ENCODE measurements around the gene SFXN5.

The SFXN5 gene

DNA sequence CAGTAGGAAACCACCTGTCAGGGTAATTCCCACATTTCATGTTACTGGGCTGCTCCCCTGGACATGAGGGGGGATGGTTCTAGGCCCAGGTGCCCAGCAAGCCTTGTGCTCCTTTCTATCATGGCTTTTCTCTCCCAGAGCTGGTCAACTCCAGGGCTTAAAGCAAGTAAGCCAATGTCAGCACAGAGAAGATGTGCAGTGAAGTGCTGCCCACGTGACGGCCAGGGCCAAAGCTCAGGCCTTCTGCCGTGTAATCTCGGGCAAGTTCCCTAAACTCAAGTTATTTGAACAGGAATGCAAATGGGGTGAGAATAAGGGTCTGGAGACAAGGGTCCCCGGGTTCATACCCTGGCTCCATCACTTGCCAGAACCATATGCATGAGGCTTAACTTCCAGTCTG lies 16.5 kb downstream of the SFXN5 start:
- Histone ChIP-seq H3K36me3 (ENCODE audit: insufficient read depth, low read length) (peaks cover 8% of the 10 kb centered on the region; the same call in 1 of the 2 replicates), H3K9me3 (ENCODE audit: low read length) (peaks cover 2% of the 10 kb centered on the region; the same call in 1 of the 2 replicates), H3K4me2 (ENCODE audit: low read length) (no peak overlapping the region), H2AFZ (ENCODE audit: low read length) (no peak overlapping the region), H3K27ac (ENCODE audit: low read depth, low read length, poor library complexity, severe bottlenecking) (no peak overlapping the region), H3K4me3 (ENCODE audit: low read depth, low read length, poor library complexity, severe bottlenecking) (no peak overlapping the region), H3K79me2 (ENCODE audit: insufficient read depth, low read length) (no peaks in the 10 kb centered on the region), H3K9me2 (ENCODE audit: low read depth, low read length) (no peaks in the 10 kb centered on the region), H4K20me1 (ENCODE audit: insufficient read depth, low read length) (no peaks in the 10 kb centered on the region), H3K9ac (ENCODE audit: low read length) (no peak overlapping the region), H3K27me3 (ENCODE audit: insufficient read depth, low read length) (no peaks in the 10 kb centered on the region), H3F3A (ENCODE audit: insufficient read depth, low read length) (no peaks in the 10 kb centered on the region), H3K4me1 (ENCODE audit: insufficient read depth, low read length, severe bottlenecking) (no peaks in the 10 kb centered on the region)
- no peak for TF ChIP-seq EZH2 (IDR thresholded peaks at IDR 0.05; ENCODE audit: borderline replicate concordance, low read length)
- TF ChIP-seq, protein P1, sequence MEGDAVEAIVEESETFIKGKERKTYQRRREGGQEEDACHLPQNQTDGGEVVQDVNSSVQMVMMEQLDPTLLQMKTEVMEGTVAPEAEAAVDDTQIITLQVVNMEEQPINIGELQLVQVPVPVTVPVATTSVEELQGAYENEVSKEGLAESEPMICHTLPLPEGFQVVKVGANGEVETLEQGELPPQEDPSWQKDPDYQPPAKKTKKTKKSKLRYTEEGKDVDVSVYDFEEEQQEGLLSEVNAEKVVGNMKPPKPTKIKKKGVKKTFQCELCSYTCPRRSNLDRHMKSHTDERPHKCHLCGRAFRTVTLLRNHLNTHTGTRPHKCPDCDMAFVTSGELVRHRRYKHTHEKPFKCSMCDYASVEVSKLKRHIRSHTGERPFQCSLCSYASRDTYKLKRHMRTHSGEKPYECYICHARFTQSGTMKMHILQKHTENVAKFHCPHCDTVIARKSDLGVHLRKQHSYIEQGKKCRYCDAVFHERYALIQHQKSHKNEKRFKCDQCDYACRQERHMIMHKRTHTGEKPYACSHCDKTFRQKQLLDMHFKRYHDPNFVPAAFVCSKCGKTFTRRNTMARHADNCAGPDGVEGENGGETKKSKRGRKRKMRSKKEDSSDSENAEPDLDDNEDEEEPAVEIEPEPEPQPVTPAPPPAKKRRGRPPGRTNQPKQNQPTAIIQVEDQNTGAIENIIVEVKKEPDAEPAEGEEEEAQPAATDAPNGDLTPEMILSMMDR (IDR thresholded peaks at IDR 0.05; ENCODE audit: low read length): no peak

DNA sequence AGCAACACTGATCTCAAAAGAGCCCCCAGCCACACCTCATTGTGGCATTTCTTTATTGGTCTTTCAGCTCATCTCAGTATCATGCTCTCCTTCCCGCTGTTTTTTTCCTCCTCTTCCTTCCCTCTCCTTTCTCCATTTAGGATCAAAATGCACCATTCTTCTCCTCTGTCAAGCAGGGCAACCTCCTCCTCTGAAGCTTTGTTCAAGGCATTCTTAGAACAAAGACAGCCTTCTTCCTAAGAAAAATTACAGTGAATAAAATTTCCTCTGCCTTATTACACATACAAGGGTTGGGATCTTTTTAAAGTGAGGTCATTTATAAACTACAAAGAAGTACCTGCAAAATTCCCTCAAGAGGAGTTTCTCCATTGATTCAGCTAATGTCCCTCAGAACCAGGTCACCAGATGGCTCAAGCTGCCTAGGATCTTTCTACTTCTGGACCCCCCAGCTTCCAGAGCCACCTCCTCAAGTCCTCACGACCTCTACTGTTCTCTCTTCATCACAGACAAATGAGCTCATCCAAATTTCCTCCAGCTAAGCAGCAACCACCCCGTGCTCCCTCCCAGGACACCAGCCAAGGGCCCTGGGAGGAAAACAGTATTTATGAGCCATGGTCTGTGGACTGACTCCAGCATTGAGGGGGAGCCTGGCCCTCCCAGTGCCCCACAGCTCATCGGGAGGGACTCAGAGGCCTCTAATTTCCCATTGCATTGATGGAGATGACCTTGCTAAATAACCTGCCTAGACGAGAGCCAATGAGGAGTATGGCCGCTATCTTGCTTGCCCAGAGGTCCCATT lies 18.0 kb downstream of the SFXN5 start:
- Histone ChIP-seq H3F3A (ENCODE audit: insufficient read depth, low read length) (no peaks in the 10 kb centered on the region), H3K9ac (ENCODE audit: low read length) (no peak overlapping the region), H3K9me3 (ENCODE audit: low read length) (peaks cover 2% of the 10 kb centered on the region; the same call in 1 of the 2 replicates), H3K27me3 (ENCODE audit: insufficient read depth, low read length) (no peaks in the 10 kb centered on the region), H2AFZ (ENCODE audit: low read length) (no peak overlapping the region), H3K36me3 (ENCODE audit: insufficient read depth, low read length) (peaks cover 8% of the 10 kb centered on the region; the same call in 1 of the 2 replicates), H3K4me1 (ENCODE audit: insufficient read depth, low read length, severe bottlenecking) (no peaks in the 10 kb centered on the region), H3K27ac (ENCODE audit: low read depth, low read length, poor library complexity, severe bottlenecking) (no peak overlapping the region), H3K79me2 (ENCODE audit: insufficient read depth, low read length) (no peaks in the 10 kb centered on the region), H3K9me2 (ENCODE audit: low read depth, low read length) (no peaks in the 10 kb centered on the region), H3K4me2 (ENCODE audit: low read length) (no peak overlapping the region), H4K20me1 (ENCODE audit: insufficient read depth, low read length) (no peaks in the 10 kb centered on the region), H3K4me3 (ENCODE audit: low read depth, low read length, poor library complexity, severe bottlenecking) (no peak overlapping the region)
- TF ChIP-seq, protein P1 (IDR thresholded peaks at IDR 0.05; ENCODE audit: low read length): no peak
- TF ChIP-seq EZH2 (IDR thresholded peaks at IDR 0.05; ENCODE audit: borderline replicate concordance, low read length): no peak

DNA sequence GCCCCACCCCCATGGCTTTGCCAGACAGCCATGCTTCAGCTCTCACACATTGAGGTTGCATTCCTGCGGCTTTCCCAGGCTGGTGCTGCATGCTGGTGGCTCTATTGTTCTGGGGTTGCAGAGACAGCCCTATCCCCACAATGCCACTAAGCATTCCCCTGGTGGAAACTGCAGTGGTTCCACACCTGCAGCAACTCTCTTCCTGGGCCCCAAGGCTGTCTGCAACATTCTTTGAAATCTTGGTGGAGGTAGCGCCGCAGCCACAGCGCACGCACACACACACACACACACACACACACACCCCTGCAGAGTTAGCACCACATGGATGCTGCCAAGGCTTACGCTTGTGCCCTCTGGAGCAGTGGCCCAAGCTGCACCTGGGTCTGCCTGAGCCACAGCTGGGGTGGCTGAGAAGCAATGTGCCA lies 21.4 kb downstream of the SFXN5 start:
- H3K36me3 ChIP-seq (ENCODE audit: insufficient read depth, low read length): no peaks in the 10 kb centered on the region
- H2AFZ ChIP-seq (ENCODE audit: low read length): no peak overlapping the region
- no peak overlapping the region for H3K4me3 ChIP-seq (ENCODE audit: low read depth, low read length, poor library complexity, severe bottlenecking)
- no peaks in the 10 kb centered on the region for H3K9me2 ChIP-seq (ENCODE audit: low read depth, low read length)
- H3K4me1 ChIP-seq (ENCODE audit: insufficient read depth, low read length, severe bottlenecking): peaks cover 4% of the 10 kb centered on the region
- no peaks in the 10 kb centered on the region for H3K79me2 ChIP-seq (ENCODE audit: insufficient read depth, low read length)
- H3K9me3 ChIP-seq (ENCODE audit: low read length): no peaks in the 10 kb centered on the region
- TF ChIP-seq EZH2 (IDR thresholded peaks at IDR 0.05; ENCODE audit: borderline replicate concordance, low read length): no peak
- TF ChIP-seq, protein P1 (IDR thresholded peaks at IDR 0.05; ENCODE audit: low read length): no peak
- H3K4me2 ChIP-seq (ENCODE audit: low read length): no peak overlapping the region
- H3K27me3 ChIP-seq (ENCODE audit: insufficient read depth, low read length): no peaks in the 10 kb centered on the region
- H3F3A ChIP-seq (ENCODE audit: insufficient read depth, low read length): no peaks in the 10 kb centered on the region
- no peak overlapping the region for H3K9ac ChIP-seq (ENCODE audit: low read length)
- H4K20me1 ChIP-seq (ENCODE audit: insufficient read depth, low read length): no peaks in the 10 kb centered on the region
- H3K27ac ChIP-seq (ENCODE audit: low read depth, low read length, poor library complexity, severe bottlenecking): no peak overlapping the region
